Omental fat pad (tissue), 4 donors: Measurements from ENCODE around the gene OTUD7B. TPM values are rescaled to one million over a fixed set of nuclear protein-coding genes. Genes with fewer than 3 reads are reported as not detected.

Experiments
- ATAC-seq: fragments of 150-250 bp; one replicate; pipeline ENCODE4 v1.9.1; 2016; ENCODE audit warnings: mild to moderate bottlenecking, moderate library complexity; ENCODE audit not compliant: low FRiP score
- DNase-seq: peaks from one replicate; pipeline ENCODE4 v3.0.0-alpha.2; 2019; ENCODE audit warnings: low spot score
- total RNA-seq, 4 donors: library from RNA; depleted of rRNA; stranded (reverse); fragments of >200 nt; gene quantifications; one replicate each; pipeline ENCODE4 v1.1.0, GENCODE V29; 2016
- TF ChIP-seq, protein P1 (sequence below), 3 donors: fragments of 450-650 bp; IDR thresholded peaks; one replicate each; pipeline ENCODE4 v1.5.1; 2016 to 2017; ENCODE audit warnings: antibody characterized with exemption in 3 of 3, mild to moderate bottlenecking in 3 of 3, moderate library complexity in 2 of 3

OTUD7B gene
- total RNA-seq, 4 donors from 2014 or later = 17.0 to 37.9 (median 27.5) TPM

GRCh38 chr1:149926296-149926695 is 84.2 kb downstream of the OTUD7B start:
- DNase-seq (no peak), ATAC-seq (no peak)
- TF ChIP-seq, protein P1, sequence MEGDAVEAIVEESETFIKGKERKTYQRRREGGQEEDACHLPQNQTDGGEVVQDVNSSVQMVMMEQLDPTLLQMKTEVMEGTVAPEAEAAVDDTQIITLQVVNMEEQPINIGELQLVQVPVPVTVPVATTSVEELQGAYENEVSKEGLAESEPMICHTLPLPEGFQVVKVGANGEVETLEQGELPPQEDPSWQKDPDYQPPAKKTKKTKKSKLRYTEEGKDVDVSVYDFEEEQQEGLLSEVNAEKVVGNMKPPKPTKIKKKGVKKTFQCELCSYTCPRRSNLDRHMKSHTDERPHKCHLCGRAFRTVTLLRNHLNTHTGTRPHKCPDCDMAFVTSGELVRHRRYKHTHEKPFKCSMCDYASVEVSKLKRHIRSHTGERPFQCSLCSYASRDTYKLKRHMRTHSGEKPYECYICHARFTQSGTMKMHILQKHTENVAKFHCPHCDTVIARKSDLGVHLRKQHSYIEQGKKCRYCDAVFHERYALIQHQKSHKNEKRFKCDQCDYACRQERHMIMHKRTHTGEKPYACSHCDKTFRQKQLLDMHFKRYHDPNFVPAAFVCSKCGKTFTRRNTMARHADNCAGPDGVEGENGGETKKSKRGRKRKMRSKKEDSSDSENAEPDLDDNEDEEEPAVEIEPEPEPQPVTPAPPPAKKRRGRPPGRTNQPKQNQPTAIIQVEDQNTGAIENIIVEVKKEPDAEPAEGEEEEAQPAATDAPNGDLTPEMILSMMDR (IDR thresholded peaks at IDR 0.05) = no peak

- TF ChIP-seq, protein P1 (IDR thresholded peaks at IDR 0.05) = no peak
- DNase-seq (no peak), ATAC-seq (no peak)
Observed at GRCh38 chr1:149925751-149926150, 84.8 kb downstream of the OTUD7B start.

DNA sequence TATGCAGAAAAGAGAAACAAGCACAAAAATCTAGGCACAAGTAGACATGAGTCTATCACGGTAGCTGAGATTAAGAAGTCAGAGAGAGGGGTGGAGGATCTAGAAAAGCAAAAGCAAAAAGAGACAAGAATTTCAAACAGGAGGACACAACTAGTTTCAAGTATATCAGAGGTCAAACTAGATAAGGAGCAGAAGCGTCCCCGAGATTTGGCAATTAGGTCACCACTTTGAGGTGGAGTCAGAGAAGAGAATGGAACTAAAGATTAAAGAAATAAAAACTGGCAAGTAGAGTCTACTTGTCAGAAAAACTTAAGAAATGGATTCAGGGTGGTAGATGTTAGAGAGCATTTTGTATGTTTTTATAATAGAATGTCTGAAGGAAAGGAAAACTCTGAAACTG is 85.2 kb downstream of the OTUD7B start:
- TF ChIP-seq, protein P1 (IDR thresholded peaks at IDR 0.05) = no peak
- no peak for DNase-seq
- no peak for ATAC-seq

DNA sequence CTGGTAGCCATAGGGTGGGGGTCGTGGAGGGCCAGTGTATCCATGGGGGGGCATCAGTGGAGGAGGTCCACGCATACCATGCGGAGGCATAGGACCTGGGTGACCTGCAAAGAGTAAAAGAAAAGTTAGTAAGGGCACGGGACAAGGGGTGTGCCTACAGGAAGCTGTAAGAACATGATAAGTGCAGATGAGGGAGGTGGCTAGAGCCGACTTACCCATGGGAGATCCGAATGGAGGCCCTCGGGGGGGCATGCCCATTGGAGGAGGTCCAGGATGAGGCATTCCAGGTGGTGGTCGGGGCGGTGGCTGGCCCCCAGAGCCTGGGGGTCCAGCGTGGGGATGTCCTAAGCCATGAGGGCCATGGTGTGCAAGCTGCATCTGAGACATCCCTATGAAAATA is 86.9 kb downstream of the OTUD7B start:
- DNase-seq (no peak), ATAC-seq (no peak)
- TF ChIP-seq, protein P1 (IDR thresholded peaks at IDR 0.05) = no peak

GRCh38 chr1:149917571-149918144 is 92.9 kb downstream of the OTUD7B start, which contains the start of gene SV2A:
SV2A (minus strand) TSS chr1:149917844; CDS start chr1:149913840, 4,004 bp downstream.
- ATAC-seq (no peak), DNase-seq (no peak)
- TF ChIP-seq, protein P1 (IDR thresholded peaks at IDR 0.05) = no peak

DNA sequence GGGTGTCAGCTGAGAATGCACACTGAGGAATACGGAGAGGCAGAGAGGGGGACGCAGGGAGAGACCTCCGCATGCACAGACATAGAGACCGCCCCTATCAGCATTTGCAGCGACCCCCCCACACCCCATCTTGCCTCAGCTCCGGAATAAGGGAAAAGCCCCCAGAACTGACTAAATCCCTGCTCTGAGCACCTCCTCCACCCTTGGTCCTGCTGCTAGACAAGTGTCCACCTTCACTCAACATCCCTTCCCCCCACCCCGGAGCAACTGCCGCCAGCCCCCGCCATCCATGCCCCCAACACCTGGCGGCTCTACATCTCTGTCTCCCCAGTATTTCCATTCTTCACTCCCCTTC is 93.7 kb downstream of the OTUD7B start:
- TF ChIP-seq, protein P1 (IDR thresholded peaks at IDR 0.05) = no peak
- DNase-seq = no peak
- no peak for ATAC-seq

DNA sequence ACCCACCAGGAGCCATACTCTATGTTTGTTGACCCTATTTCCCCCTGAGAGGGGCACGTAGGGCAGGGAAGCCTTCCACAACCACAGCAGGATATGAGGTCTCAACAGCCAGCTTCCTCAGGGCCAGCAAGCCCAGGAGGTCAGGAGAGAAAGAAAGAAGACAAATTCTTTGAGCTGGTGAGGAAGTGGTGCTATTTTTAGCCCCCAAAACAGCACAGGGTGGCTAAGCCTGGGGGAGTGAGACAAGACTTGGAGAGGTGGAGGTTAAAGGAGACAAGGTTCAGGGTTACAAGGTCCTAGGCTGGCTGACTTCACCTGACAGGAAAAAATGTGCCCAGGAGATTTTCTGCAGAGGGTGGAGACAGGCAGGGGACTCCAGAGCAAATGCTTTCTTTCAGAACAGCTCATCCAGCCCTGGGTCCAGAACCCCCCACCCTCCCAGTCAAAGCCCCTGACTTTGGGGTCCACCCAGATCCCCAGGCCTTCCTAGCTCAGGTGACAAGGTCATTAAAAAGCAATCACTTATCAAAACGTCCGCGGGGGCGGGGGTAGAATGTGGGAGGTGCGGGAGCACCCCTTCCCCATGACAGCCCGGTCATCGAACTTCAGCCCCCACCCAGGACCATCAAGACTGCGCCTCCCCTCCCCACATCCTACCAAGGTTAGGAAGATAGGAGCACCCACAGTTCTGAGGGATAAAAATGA is 94.2 kb downstream of the OTUD7B start:
- ATAC-seq = no peak
- DNase-seq = no peak
- TF ChIP-seq, protein P1 (IDR thresholded peaks at IDR 0.05) = no peak
